Right atrium auricular region (tissue), 2 donors: ENCODE data around the gene SUSD6. TPM values are rescaled to one million over a fixed set of nuclear protein-coding genes. Genes with fewer than 3 reads are reported as not detected.
A peak's percentile ranks its signal among the peaks of the same experiment; 100 is the strongest.

Source experiments
- DNase-seq: peaks from one replicate; pipeline ENCODE4 v3.0.0-alpha.2; 2019; ENCODE audit warnings: low spot score
- H3K27ac ChIP-seq, 2 donors: fragments of 200-600 bp; sonication (generic); 1 replicate in 1 of 2; 2 replicates in 1 of 2; pipeline ENCODE4 v1.5.1; 2016 to 2019
- H3K27me3 ChIP-seq, 2 donors: fragments of 200-600 bp; sonication (generic); one replicate each; pipeline versions ENCODE4 v1.5.1 to v1.6.0; 2017 to 2019
- H3K36me3 ChIP-seq: fragments of 200-600 bp; sonication (generic); one replicate; pipeline ENCODE4 v1.5.1; 2016
- H3K4me1 ChIP-seq, 2 donors: fragments of 200-600 bp; sonication (generic); one replicate each; pipeline versions ENCODE4 v1.5.1 to v1.6.0; 2017 to 2019
- H3K4me3 ChIP-seq, 2 donors: fragments of 200-600 bp; sonication (generic); 1 replicate in 1 of 2; 2 replicates in 1 of 2; pipeline ENCODE4 v1.5.1; 2017 to 2019; ENCODE audit warnings: mild to moderate bottlenecking in 1 of 2, moderate library complexity in 1 of 2
- H3K9me3 ChIP-seq, 2 donors: fragments of 200-600 bp; sonication (generic); one replicate each; pipeline ENCODE4 v1.5.1; 2019
- total RNA-seq, 2 donors: library from RNA; depleted of rRNA; stranded (reverse); fragments of >200 nt; gene quantifications; one replicate each; pipeline ENCODE4 v1.1.0, GENCODE V29; 2016
- TF ChIP-seq, protein P1 (sequence below), 2 donors: fragments of 200-600 bp; sonication (generic); IDR thresholded peaks; one replicate each; pipeline ENCODE4 v1.5.1; 2019; ENCODE audit warnings: antibody characterized with exemption in 2 of 2

SUSD6 gene
- total RNA-seq, 2 donors from 2014 or later: 19.2 to 24.7 TPM

DNA sequence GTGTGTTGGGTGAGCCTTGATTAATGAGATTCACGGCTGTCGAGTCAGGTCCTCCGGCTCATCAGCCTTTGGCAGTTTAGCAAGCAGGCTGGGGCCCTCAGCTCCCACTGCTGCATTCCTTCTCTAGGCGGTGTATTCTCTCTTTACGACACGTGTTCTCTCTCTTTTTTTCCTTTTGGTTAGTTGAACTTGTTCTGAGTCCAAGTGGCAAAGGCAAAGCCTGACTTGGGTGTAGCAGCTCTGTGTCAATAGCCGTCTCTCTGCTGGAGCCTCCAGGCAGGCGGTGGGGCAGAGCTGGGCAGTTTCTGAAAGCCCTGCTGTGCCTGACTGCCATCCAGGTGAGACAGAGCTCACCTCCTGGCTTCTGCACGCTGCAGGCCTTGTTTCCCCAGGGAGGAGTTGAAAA, 46.6 kb downstream of the SUSD6 start:
- TF ChIP-seq, protein P1, sequence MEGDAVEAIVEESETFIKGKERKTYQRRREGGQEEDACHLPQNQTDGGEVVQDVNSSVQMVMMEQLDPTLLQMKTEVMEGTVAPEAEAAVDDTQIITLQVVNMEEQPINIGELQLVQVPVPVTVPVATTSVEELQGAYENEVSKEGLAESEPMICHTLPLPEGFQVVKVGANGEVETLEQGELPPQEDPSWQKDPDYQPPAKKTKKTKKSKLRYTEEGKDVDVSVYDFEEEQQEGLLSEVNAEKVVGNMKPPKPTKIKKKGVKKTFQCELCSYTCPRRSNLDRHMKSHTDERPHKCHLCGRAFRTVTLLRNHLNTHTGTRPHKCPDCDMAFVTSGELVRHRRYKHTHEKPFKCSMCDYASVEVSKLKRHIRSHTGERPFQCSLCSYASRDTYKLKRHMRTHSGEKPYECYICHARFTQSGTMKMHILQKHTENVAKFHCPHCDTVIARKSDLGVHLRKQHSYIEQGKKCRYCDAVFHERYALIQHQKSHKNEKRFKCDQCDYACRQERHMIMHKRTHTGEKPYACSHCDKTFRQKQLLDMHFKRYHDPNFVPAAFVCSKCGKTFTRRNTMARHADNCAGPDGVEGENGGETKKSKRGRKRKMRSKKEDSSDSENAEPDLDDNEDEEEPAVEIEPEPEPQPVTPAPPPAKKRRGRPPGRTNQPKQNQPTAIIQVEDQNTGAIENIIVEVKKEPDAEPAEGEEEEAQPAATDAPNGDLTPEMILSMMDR (IDR thresholded peaks at IDR 0.05): no peak
- peaks cover 0 to 67% of the 10 kb centered on the region in 2 donors for H3K4me1 ChIP-seq
- H3K27ac ChIP-seq: peak overlapping the region; percentile 44 to 48
- H3K4me3 ChIP-seq: no peak overlapping the region
- no peaks in the 10 kb centered on the region for H3K27me3 ChIP-seq
- DNase-seq: no peak
- H3K36me3 ChIP-seq: peaks cover 12% of the 10 kb centered on the region
- H3K9me3 ChIP-seq: no peaks in the 10 kb centered on the region

DNA sequence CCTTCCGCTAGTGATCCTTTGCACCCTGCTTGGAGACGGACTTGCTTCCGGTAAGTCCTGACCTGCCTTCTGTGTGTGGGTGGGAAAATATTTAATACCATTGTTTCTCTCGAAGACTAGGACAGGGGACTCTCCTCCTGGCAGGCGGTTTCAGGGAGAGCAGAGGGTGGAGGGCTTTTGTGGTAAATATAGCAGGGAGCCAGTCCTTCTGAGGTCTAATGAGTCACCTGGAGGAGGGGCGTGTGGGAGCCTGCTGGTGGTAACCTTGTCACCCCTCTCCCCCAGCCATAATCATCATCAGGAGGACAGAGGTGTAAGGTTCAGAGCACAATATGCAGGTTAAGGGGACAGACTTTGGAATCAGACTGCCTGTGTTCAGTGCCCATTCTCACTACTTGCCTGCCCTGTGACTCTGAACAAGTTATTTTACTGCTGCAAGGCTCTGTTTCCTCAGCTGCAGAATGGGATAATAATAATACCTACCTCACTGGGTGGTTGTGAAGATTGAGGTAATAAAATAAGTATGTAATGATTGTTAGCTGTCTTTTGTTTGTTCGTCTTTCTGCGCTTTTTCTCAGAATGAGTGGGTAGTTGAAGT, 47.4 kb downstream of the SUSD6 start:
- no peaks in the 10 kb centered on the region for H3K9me3 ChIP-seq
- H3K27me3 ChIP-seq: no peaks in the 10 kb centered on the region
- TF ChIP-seq, protein P1 (IDR thresholded peaks at IDR 0.05): no peak
- H3K4me1 ChIP-seq: peaks cover 0 to 68% of the 10 kb centered on the region in 2 donors
- H3K36me3 ChIP-seq: peaks cover 12% of the 10 kb centered on the region
- no peak overlapping the region for H3K4me3 ChIP-seq
- peak overlapping the region; percentile 44 to 48 for H3K27ac ChIP-seq
- no peak for DNase-seq

DNA sequence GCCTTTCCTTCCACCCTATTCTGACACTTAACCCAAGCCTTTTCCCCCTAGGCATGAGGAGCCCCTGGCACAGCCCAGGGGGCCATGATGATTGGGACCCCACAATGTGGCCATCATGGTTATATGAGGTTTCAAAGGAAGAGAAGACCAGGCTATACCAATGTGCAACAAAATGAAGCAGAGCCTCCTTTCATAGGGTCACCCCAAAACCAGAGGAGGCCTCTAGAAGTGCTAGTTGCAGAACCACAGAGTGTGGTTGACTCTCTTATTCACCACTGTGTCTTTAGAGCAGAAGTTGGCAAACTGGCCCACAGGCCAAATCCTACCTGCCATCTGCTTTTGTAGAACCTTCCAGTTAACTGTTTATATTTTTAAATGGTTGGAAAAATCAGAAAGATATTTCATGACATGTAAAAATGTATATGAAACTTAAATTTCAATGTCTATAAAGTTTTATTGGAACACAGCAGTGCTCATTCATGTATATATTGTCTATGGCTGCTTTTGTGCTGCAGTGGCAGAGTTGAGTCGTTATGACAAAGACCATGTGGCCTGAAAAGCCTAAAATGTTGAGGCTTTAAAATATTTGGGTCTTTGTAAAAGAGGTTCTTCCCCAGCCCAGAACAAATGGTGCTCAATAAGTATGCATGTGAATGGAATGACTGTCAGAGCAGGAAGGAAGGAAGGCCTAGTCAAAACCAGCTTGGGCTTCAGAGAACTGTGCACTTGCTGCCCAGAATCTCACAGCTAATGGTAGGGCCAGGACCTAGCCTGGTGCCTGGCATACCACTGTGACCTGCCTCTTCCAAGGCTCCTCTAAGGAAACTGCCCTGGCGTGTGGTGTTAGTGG, 49.2 kb downstream of the SUSD6 start:
- Histone ChIP-seq H3K27ac (no peak overlapping the region), H3K4me1 (peaks cover 0 to 76% of the 10 kb centered on the region in 2 donors)

DNA sequence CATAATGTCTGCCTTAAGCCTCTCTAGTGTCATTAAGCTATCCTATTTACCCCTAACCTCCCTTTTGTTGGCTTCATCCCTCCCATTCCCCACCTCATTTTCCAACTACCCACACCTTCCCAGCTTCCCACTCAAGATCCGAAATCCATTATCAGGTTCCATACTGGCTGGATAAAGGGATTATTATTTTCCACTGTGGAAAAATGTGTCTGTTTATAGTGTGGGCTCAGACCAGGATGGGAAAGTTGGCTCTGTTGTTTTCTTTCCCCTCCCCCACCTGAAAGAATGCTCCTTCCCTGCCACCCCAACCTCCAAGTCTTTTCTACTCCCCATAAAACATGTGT, 49.8 kb downstream of the SUSD6 start:
- Histone ChIP-seq H3K9me3 (no peaks in the 10 kb centered on the region), H3K4me1 (peaks cover 0 to 78% of the 10 kb centered on the region in 2 donors), H3K27ac (no peak overlapping the region), H3K27me3 (no peaks in the 10 kb centered on the region), H3K4me3 (no peak overlapping the region), H3K36me3 (peaks cover 12% of the 10 kb centered on the region)
- DNase-seq: no peak
- TF ChIP-seq, protein P1 (IDR thresholded peaks at IDR 0.05): no peak

More for the DNA sequence above, 49.2 kb downstream of the SUSD6 start:
- H3K36me3 ChIP-seq: peaks cover 12% of the 10 kb centered on the region
- DNase-seq: no peak
- H3K9me3 ChIP-seq: no peaks in the 10 kb centered on the region
- TF ChIP-seq, protein P1 (IDR thresholded peaks at IDR 0.05): no peak
- no peak overlapping the region for H3K4me3 ChIP-seq
- H3K27me3 ChIP-seq: no peaks in the 10 kb centered on the region

DNA sequence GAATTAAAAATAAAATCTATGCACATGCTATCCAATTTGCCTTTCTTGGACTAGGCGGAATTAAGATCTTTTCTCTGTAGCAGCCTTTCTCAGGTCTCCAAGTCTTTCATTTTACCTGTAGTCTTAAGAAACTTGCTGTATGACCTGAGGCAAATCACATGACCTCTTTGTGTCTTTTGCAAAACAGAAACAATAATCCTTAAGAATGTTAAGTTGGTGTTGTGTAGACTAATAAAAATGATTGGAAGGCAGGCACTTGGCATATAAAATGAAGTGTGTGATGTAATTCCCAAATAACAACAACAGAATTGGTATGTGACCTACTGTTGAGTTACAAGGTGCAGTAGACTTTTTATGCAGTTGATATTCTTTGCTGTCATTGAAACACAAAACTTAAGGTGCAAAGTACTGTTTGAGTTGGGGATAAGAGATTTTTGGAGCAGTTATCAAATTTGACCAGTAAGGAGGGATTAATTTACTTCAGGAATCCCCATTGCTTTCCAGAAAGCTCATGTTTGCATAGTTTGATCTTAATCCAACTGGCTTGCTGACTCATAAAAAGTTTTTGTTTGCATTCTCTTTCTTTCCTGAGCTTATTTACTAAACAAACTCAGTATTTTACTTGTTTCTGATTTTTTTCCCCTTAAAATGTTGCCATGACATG, 51.4 kb downstream of the SUSD6 start:
- no peak for DNase-seq
- peaks cover 0 to 86% of the 10 kb centered on the region in 2 donors for H3K4me1 ChIP-seq
- H3K27ac ChIP-seq: peak overlapping the region; percentile 63 to 68
- H3K4me3 ChIP-seq: no peak overlapping the region
- peaks cover 12% of the 10 kb centered on the region for H3K36me3 ChIP-seq
- TF ChIP-seq, protein P1 (IDR thresholded peaks at IDR 0.05): no peak
- H3K9me3 ChIP-seq: no peaks in the 10 kb centered on the region
- H3K27me3 ChIP-seq: no peaks in the 10 kb centered on the region
